Measurements from ENCODE around the gene FBXL7. TPM values are rescaled to one million over a fixed set of nuclear protein-coding genes. Genes with fewer than 3 reads are reported as not detected.

The FBXL7 gene
- total and polyA plus RNA-seq, 2 donors (not counting 1 experiment from before 2014, with no cell fraction given): not detected

DNA sequence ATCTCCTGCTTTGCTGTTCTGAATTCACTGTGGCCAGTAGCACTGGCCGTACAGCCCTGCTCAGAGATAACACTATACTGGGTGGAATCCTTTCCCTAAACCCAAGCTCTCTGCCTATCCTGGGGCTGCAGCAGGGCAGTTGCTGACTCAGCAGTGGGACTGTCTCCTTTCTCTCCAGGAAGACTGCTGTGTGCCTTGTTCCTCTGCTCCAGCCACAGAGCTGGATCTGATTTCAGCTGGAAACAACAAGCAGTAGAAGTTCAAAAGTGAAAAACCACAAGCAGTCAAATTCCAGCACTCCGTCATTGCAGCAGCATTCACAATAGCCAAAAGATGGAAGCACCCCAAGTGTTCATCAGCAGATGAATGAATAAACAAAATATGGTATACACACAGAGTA lies 105.0 kb downstream of the FBXL7 start:
- Histone ChIP-seq H3K9me3 (ENCODE audit: control extremely low read depth in 1 of 3, control insufficient read depth in 2 of 3, insufficient read depth in 1 of 3, low read length in 2 of 3) (peaks cover 0 to 3% (median 0%) of the 10 kb centered on the region in 3 donors), H3K36me3 (replicated peaks in 1 of 2; ENCODE audit: control extremely low read depth in 1 of 2, control insufficient read depth in 1 of 2, extremely low read depth in 1 of 2, insufficient read depth in 2 of 2, low read length in 1 of 2) (no peaks in the 10 kb centered on the region), H3K4me3 (ENCODE audit: control extremely low read depth in 1 of 5, extremely low read depth in 1 of 5, insufficient read depth in 1 of 5, low read depth in 2 of 5, low read length in 4 of 5) (no peak overlapping the region), H3K9ac (ENCODE audit: low read length) (no peak overlapping the region), H3K4me2 (replicated peaks; ENCODE audit: low read depth, low read length, poor library complexity, severe bottlenecking) (no peak overlapping the region), H2AFZ (ENCODE audit: insufficient read depth, low read depth, low read length, poor library complexity, severe bottlenecking) (no peak overlapping the region), H3K79me2 (ENCODE audit: control insufficient read depth, insufficient read depth, low read length) (no peaks in the 10 kb centered on the region), H3K27me3 (replicated peaks in 1 of 4; ENCODE audit: control extremely low read depth in 1 of 4, control insufficient read depth in 3 of 4, insufficient read depth in 4 of 4, low read length in 3 of 4) (no peaks in the 10 kb centered on the region), H3K27ac (ENCODE audit: low read length in 2 of 2) (no peak overlapping the region), H4K20me1 (ENCODE audit: control insufficient read depth, insufficient read depth, low read length, poor library complexity, severe bottlenecking) (no peaks in the 10 kb centered on the region), H3K4me1 (ENCODE audit: control insufficient read depth in 2 of 2, insufficient read depth in 2 of 2, low read length in 2 of 2) (no peaks in the 10 kb centered on the region)
- Mint-ChIP-seq H3K27me3 (no peaks in the 10 kb centered on the region), H3K4me3 (no peak overlapping the region), H3K4me1 (no peaks in the 10 kb centered on the region), H3K27ac (no peak overlapping the region), H3K9me3 (ENCODE audit: insufficient read depth) (peaks cover 3% of the 10 kb centered on the region)
- DNase-seq (no peak), ATAC-seq (ENCODE audit: low read depth) (no peak)
- ChIA-PET POLR2A (no interaction called here), CTCF (no interaction called here)
- intact Hi-C loops (cut with micrococcal nuclease): no loop called here
- 92% methylated on average over 1 of the region's 2 CpGs for WGBS (ENCODE audit: insufficient coverage)
- TF ChIP-seq, protein P1, sequence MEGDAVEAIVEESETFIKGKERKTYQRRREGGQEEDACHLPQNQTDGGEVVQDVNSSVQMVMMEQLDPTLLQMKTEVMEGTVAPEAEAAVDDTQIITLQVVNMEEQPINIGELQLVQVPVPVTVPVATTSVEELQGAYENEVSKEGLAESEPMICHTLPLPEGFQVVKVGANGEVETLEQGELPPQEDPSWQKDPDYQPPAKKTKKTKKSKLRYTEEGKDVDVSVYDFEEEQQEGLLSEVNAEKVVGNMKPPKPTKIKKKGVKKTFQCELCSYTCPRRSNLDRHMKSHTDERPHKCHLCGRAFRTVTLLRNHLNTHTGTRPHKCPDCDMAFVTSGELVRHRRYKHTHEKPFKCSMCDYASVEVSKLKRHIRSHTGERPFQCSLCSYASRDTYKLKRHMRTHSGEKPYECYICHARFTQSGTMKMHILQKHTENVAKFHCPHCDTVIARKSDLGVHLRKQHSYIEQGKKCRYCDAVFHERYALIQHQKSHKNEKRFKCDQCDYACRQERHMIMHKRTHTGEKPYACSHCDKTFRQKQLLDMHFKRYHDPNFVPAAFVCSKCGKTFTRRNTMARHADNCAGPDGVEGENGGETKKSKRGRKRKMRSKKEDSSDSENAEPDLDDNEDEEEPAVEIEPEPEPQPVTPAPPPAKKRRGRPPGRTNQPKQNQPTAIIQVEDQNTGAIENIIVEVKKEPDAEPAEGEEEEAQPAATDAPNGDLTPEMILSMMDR (IDR thresholded peaks at IDR 0.05): no peak
- TF ChIP-seq EZH2 (IDR thresholded peaks at IDR 0.05; ENCODE audit: borderline replicate concordance, insufficient read depth, low read depth, low read length, poor library complexity, severe bottlenecking): no peak

DNA sequence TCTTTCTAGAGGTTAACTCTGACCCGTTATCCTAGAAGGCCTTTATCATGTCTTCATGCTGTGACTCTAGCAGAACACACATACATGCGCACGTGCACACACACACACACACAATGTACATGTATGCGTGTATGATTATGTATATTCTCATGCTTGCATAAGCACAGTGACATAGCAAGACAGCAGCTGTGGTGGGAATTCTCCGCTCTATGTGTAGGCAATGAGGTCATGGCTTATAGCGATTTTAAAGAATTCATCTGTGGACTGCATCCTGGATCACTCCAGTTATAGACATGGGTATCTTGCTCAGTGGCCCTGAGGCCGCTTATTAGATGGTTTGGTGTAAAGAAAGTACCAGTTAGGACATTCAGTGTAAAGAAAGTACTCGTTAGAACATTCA lies 106.2 kb downstream of the FBXL7 start:
- Histone ChIP-seq H3K9ac (ENCODE audit: low read length) (no peak overlapping the region), H3K27ac (ENCODE audit: low read length in 2 of 2) (no peak overlapping the region), H3K36me3 (replicated peaks in 1 of 2; ENCODE audit: control extremely low read depth in 1 of 2, control insufficient read depth in 1 of 2, extremely low read depth in 1 of 2, insufficient read depth in 2 of 2, low read length in 1 of 2) (no peaks in the 10 kb centered on the region), H3K79me2 (ENCODE audit: control insufficient read depth, insufficient read depth, low read length) (no peaks in the 10 kb centered on the region), H3K27me3 (replicated peaks in 1 of 4; ENCODE audit: control extremely low read depth in 1 of 4, control insufficient read depth in 3 of 4, insufficient read depth in 4 of 4, low read length in 3 of 4) (no peaks in the 10 kb centered on the region), H2AFZ (ENCODE audit: insufficient read depth, low read depth, low read length, poor library complexity, severe bottlenecking) (no peak overlapping the region), H3K4me1 (ENCODE audit: control insufficient read depth in 2 of 2, insufficient read depth in 2 of 2, low read length in 2 of 2) (no peaks in the 10 kb centered on the region), H3K4me3 (ENCODE audit: control extremely low read depth in 1 of 5, extremely low read depth in 1 of 5, insufficient read depth in 1 of 5, low read depth in 2 of 5, low read length in 4 of 5) (no peak overlapping the region), H4K20me1 (ENCODE audit: control insufficient read depth, insufficient read depth, low read length, poor library complexity, severe bottlenecking) (no peaks in the 10 kb centered on the region), H3K4me2 (replicated peaks; ENCODE audit: low read depth, low read length, poor library complexity, severe bottlenecking) (no peak overlapping the region), H3K9me3 (ENCODE audit: control extremely low read depth in 1 of 3, control insufficient read depth in 2 of 3, insufficient read depth in 1 of 3, low read length in 2 of 3) (peaks cover 0 to 3% (median 0%) of the 10 kb centered on the region in 3 donors)
- POLR2A ChIA-PET: no interaction called here
- WGBS (ENCODE audit: insufficient coverage): 83% methylated on average over 3 of the region's 8 CpGs
- H3K9me3 Mint-ChIP-seq (ENCODE audit: insufficient read depth): peaks cover 3% of the 10 kb centered on the region
- H3K27me3 Mint-ChIP-seq: no peaks in the 10 kb centered on the region
- no peak overlapping the region for H3K27ac Mint-ChIP-seq
- TF ChIP-seq EZH2 (IDR thresholded peaks at IDR 0.05; ENCODE audit: borderline replicate concordance, insufficient read depth, low read depth, low read length, poor library complexity, severe bottlenecking): no peak
- TF ChIP-seq, protein P1 (IDR thresholded peaks at IDR 0.05): no peak
- ATAC-seq (ENCODE audit: low read depth): no peak
- no peak overlapping the region for H3K4me3 Mint-ChIP-seq
- CTCF ChIA-PET: no interaction called here
- DNase-seq: no peak
- intact Hi-C loops (cut with micrococcal nuclease): no loop called here
- H3K4me1 Mint-ChIP-seq: no peaks in the 10 kb centered on the region

Measured in B cell (primary cell).